ENCODE measurements around the gene ATF7. TPM values are rescaled to one million over a fixed set of nuclear protein-coding genes. Genes with fewer than 3 reads are reported as not detected.

Gene ATF7
- total and polyA plus RNA-seq, 2 donors (not counting 3 experiments of a cell fraction or from before 2014, with no cell fraction given), result 36.0 to 68.5 TPM

- H3K9ac ChIP-seq (replicated peaks; ENCODE audit: extremely low read depth, insufficient read depth, low read length), result peak overlapping the region; percentile 71
- DNase-seq (ENCODE audit: low read depth, low spot score) (no peak), FAIRE-seq (peak; percentile 37)
- H4K20me1 ChIP-seq (replicated peaks; ENCODE audit: control insufficient read depth, extremely low read depth, insufficient read depth, low read length), result no peaks in the 10 kb centered on the region
- peaks cover 6% of the 10 kb centered on the region for H3K79me2 ChIP-seq (ENCODE audit: control insufficient read depth, insufficient read depth, low read length)
- dilution Hi-C loops (cut with MboI; ENCODE audit: extremely low pct_ligation_motif_present, low sequenced_read_pairs), result no loop called here
- H3K4me1 ChIP-seq (ENCODE audit: control insufficient read depth, extremely low read depth, insufficient read depth, low read length), result peaks cover 18% of the 10 kb centered on the region
- TF ChIP-seq FOS (IDR thresholded peaks at IDR 0.05; ENCODE audit: borderline replicate concordance, insufficient read depth, low read length), result no peak
- no peak for TF ChIP-seq EZH2 (IDR thresholded peaks at IDR 0.05; ENCODE audit: borderline replicate concordance, low read depth, low read length, severe bottlenecking)
- no peak for TF ChIP-seq MAX (IDR thresholded peaks at IDR 0.05; ENCODE audit: insufficient read depth, insufficient read length)
- TF ChIP-seq CTCF (IDR thresholded peaks at IDR 0.05; ENCODE audit: extremely low read depth in 1 of 2, insufficient read depth in 1 of 2, low read depth in 1 of 2, low read length in 2 of 2), result no peak
- TF ChIP-seq MYC (IDR thresholded peaks at IDR 0.05; ENCODE audit: low read depth, low read length), result no peak
- no peak for TF ChIP-seq GATA2 (IDR thresholded peaks at IDR 0.05; ENCODE audit: insufficient read depth, insufficient read length, low read depth, low read length)
- TF ChIP-seq POLR2AphosphoS5 (IDR thresholded peaks at IDR 0.05; ENCODE audit: insufficient read depth, low read depth, low read length), result no peak
- no peak for TF ChIP-seq JUN (IDR thresholded peaks at IDR 0.05; ENCODE audit: borderline replicate concordance, insufficient read depth, insufficient read length, low read depth)
- TF ChIP-seq POLR2A (IDR thresholded peaks at IDR 0.05; ENCODE audit: low read depth, low read length), result no peak
- POLR2A ChIA-PET, result no interaction called here
- no peak overlapping the region for H3K4me3 ChIP-seq (replicated peaks in 1 of 3; ENCODE audit: insufficient read depth in 1 of 3, low read depth in 1 of 3, low read length in 3 of 3)
- H3K9me3 ChIP-seq (replicated peaks; ENCODE audit: control insufficient read depth, insufficient read depth, low read length), result no peaks in the 10 kb centered on the region
- H3K9me1 ChIP-seq (replicated peaks; ENCODE audit: control insufficient read depth, extremely low read depth, insufficient read depth, low read length), result no peaks in the 10 kb centered on the region
- peak overlapping the region; percentile 86 for H2AFZ ChIP-seq (ENCODE audit: low read depth, low read length)
- peak overlapping the region; percentile 69 for H3K4me2 ChIP-seq (ENCODE audit: insufficient read depth, low read length)
- peak overlapping the region; percentile 57 for H3K27ac ChIP-seq (ENCODE audit: insufficient read depth, low read depth, low read length)
- CTCF ChIA-PET, result interaction anchor here (1.0 to 1.6 kb wide), 3 partner anchors 11 to 129 kb away, joined by 3 to 6 read pairs (median 3); no protein-coding TSS in a partner anchor
- no peaks in the 10 kb centered on the region for H3K27me3 ChIP-seq (ENCODE audit: control insufficient read depth in 2 of 2, insufficient read depth in 2 of 2, low read length in 2 of 2)
- H3K36me3 ChIP-seq (ENCODE audit: control insufficient read depth in 2 of 2, extremely low read depth in 1 of 2, insufficient read depth in 2 of 2, low read length in 2 of 2), result no peaks in the 10 kb centered on the region
- intact Hi-C loops (cut with micrococcal nuclease), result loop anchor here (1.0 kb wide), 1 partner anchor 8 kb away; the partner anchor contains the start of gene TARBP2
- TSS peak; percentile 49 for BruUV-seq (replicated peaks)
Measured at GRCh38 chr12:53493610-53494391, 132.4 kb downstream of the ATF7 start.
